Cardiac fibroblast (primary cell): Measurements from ENCODE around the gene OSM.

ENCODE experiments used
- DNase-seq, 2 donors: peaks; one replicate each; pipeline versions ENCODE4 v3.0.0 to v3.0.0-alpha.2; 2010; ENCODE audit warnings: low read depth in 2 of 2
- H3K4me3 ChIP-seq, 2 donors: replicated peaks in 1 of 2; 1 replicate in 1 of 2; 2 replicates in 1 of 2; pipeline ENCODE4 v1.5.1; 2011; ENCODE audit warnings: low read depth in 2 of 2, low read length in 2 of 2, mild to moderate bottlenecking in 2 of 2, moderate library complexity in 1 of 2
- CTCF ChIP-seq: IDR thresholded peaks from one replicate; pipeline ENCODE4 v1.5.1; 2011; ENCODE audit warnings: low read depth, mild to moderate bottlenecking, low read length, inconsistent platforms

The OSM gene

DNA sequence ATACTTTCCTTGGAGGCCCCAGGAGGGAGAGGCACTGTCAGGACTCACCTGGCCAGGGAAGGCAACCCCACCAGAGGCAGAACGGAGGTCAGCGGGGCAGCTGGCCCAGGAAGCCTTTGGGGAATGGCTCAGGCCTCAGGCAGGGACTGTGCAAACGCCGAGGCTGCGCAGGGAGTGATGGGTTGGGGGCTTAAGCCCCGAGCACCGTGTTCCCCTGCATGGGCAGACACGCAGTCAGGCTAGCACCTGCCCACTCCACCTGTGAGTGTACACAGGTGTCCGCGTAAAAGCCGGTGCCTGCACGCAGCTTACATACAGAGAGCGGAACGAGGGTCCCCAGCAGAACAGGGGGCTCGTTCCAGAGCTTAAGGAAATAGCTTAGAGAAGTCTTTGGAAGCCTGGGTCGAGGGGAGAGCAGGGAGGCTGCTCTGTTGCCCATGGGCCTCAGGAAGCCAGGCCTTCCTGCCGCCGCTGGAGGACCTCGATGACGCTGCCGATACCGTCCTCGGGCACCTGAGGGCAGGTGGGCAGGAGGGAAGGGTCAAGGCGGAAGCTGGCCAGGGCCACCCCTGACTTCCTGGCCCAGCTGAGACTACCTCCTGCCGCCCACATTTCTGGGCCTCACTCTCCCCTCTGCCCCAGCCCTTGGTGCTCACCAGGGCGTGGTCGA lies 18.7 kb upstream of the OSM start:
- no peak for TF ChIP-seq CTCF
- no peak for DNase-seq
- no peak overlapping the region for H3K4me3 ChIP-seq

GRCh38 chr22:30284666-30285065 lies 18.0 kb upstream of the OSM start:
- no peak for TF ChIP-seq CTCF
- DNase-seq: no peak

GRCh38 chr22:30284172-30284571 lies 17.5 kb upstream of the OSM start:
- no peak for TF ChIP-seq CTCF
- DNase-seq: no peak
- H3K4me3 ChIP-seq: no peak overlapping the region

More at GRCh38 chr22:30284666-30285065, 18.0 kb upstream of the OSM start:
- no peak overlapping the region for H3K4me3 ChIP-seq

- H3K4me3 ChIP-seq: no peak overlapping the region
- TF ChIP-seq CTCF: no peak
- DNase-seq: no peak
Measured at GRCh38 chr22:30283342-30283741, 16.7 kb upstream of the OSM start.

GRCh38 chr22:30282616-30283046 lies 16.0 kb upstream of the OSM start:
- no peak overlapping the region for H3K4me3 ChIP-seq
- no peak for DNase-seq

GRCh38 chr22:30280505-30280904 lies 13.9 kb upstream of the OSM start:
- no peak overlapping the region for H3K4me3 ChIP-seq
- TF ChIP-seq CTCF: no peak
- peak in 1 of 2 donors; percentile 56 for DNase-seq

More at GRCh38 chr22:30282616-30283046, 16.0 kb upstream of the OSM start:
- TF ChIP-seq CTCF: no peak

- DNase-seq: no peak
- TF ChIP-seq CTCF: no peak
- no peak overlapping the region for H3K4me3 ChIP-seq
Measured at GRCh38 chr22:30279932-30280331, 13.3 kb upstream of the OSM start.
